Hematopoietic multipotent progenitor cell treated with erythropoietin and hydrocortisone succinate and interleukin-3 and kit ligand, for 8 days (in vitro differentiated cells): Measurements from ENCODE around the gene TNS1.

Experiments used
- DNase-seq: peaks from one replicate; pipeline ENCODE4 v3.0.0-alpha.2; 2015

TNS1 gene

DNA sequence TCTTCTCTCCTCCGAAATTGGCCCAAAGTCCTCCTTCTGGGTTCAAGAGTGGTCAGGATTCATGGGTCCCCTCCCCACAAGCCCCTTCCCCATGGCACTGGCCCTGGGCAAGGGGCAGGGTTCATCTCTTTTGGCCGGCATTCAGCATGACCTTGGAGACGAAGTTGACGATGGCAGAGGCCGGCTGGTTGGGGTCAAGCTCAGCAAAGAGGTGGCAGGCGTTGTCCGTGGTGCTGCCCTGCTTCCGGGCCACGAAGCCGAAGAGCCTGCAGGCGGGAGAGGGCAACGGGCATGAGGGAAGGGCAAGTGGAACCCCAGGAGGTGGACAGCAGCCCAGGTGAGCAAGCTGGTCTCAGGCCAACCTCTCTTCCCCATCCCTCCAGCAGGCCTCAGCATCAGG, 198.5 kb downstream of the TNS1 start:
- DNase-seq, result no peak

DNA sequence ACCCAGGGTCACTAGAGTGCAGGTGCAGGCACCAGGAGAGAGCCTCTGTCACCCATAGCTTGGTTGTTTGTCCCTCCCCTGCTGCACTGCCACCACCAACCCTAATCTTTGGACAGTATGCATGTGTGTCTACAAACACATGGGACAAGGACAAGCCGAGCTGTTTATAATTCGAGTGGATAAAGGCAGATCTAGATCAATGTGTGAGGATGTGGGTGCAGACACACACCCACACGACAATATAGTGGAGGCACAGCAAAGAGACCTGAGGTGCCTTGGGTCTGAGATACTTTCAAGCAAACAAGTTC, 199.2 kb downstream of the TNS1 start:
- no peak for DNase-seq

DNA sequence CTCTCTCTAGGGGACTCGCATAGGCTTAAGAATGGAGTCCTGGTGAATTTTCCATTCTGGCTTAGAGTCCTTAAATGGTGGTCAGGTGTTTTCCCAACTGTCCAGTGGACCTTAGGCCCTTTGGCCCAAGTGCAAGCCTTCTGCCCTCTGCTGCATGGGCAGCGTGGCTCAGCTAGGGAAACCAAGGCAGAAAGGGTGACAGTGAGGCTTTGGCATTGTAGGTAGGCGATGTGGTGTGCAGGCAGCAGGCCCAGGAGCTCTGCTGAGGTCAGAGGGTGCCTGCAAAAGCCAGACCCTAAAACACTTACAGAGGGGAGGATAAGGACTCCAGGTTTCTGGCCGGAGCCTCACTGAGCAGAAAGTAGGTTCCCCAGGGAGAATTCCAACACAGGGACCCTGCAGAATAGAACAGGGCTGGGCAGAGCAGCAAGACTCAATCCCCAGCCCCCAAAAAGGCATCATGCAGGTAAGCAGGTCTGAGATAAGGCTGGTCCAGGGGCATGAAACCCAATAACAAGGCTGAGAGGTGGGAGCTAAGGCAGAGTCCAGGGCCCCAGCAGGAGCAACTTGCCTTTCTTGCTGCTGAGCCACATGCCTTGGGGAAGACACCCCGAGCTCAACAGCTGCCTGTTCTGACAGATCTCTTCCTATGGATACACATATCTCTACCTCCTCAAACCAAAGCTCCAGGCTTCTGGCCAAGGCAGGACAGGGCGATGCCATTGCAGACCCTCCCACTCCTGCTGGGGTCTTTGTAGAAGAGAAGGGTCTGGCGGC, 199.7 kb downstream of the TNS1 start:
- DNase-seq, result no peak

GRCh38 chr2:217802266-217802665, 200.5 kb downstream of the TNS1 start:
- no peak for DNase-seq

DNA sequence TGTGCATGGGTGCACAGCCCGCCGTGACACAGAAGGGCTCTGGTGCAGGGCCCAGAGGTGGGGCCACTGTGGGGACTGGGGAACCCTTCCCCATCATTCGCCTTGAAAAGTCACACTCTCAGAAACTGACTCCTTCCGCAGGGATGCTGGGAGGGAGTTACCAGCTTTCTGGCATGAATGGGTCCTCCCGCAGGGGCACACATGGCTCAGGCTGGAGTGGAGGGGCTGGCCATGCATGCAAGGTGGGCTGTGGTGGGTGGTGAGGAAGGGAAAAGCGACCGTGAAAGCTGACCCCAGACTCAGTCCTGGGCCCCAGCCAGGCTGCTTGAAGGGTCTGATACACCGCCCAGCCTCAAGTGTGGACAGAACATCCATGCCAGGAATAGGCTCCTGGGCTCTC, 201.1 kb downstream of the TNS1 start:
- DNase-seq, result no peak

DNA sequence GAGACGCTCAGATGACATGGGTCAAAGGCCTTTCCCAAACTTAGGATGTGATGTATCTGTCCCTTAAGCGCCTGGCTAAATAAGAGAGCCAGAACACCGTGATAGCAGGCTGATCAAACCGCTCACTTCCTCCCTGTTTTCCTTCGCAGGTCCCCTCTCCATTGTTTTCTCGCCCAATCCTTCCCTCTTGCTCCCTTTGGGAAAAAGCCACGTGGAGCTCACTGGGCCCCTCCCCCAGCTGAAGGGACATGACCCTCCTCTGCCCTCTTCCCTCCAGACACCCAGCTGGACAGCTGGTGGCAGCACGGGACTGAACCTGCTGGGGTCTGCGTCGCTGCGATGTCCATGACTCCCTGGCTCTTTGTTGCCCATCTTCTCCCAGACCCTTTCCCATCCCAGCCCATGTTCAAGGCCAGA, 201.7 kb downstream of the TNS1 start:
- no peak for DNase-seq

GRCh38 chr2:217800433-217801114, 202.2 kb downstream of the TNS1 start:
- no peak for DNase-seq

GRCh38 chr2:217799563-217800432, 203.0 kb downstream of the TNS1 start:
- DNase-seq, result no peak

DNA sequence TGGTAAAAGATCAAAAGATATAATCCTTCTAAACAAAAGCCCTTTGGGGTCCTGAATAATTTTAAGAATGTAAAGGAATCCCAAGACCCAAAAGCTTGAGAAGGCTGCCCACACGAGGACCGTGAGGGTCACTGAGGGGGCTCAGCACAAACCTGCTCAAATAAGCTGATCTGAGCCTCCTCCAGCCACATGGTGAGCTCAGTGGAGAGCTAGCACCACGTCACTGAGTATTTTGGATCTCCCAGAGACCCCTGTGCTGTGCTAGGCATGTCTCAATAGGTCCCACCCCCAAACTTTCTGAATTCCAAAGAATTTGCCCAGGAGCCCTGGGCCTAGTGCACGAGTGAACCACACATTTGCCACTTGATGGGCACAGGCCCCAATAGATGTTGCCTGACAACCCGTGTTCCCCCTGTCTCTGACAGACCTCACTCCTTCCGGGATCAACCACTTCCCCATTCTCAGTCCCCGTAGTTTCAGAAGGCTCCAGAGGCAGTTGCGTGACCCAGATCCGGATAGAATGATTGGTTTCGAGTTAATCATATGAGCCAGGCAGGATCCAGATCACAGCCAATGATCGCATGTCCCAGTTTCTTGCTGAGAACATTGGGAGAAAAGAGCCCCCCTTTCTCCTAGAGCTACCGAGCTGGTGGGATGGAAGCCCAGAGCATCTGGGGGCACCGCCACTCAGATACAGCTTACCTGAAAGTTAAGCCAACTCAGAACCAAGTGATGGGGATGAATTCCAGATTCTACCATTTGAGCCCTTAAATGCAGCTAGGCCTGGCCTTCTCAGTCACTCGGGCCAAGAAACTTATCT, 203.8 kb downstream of the TNS1 start:
- DNase-seq, result peak; percentile 37

GRCh38 chr2:217798191-217798590, 204.6 kb downstream of the TNS1 start:
- DNase-seq, result no peak

DNA sequence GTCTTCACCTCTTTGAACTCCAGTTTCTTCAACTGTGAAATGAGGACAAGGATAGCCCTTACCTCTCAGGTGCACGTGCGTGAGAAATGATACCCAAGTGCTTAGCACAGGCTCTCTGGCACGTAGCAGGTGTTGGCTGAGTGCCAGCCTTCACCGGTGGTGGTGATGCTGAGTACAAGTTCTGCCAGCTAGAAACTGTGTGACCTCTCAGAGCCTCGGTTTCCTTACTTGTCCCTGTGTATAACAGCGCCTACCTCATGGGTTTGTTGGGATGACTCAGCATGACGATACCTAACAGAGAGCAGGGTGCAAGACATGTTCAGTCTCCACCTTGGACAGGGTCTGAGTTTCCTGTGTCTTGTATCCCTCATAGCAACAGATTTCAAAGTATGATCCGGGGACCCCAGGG, 205.1 kb downstream of the TNS1 start:
- DNase-seq, result peak; percentile 8

- no peak for DNase-seq
Measured at GRCh38 chr2:217797165-217797564, 205.6 kb downstream of the TNS1 start.

GRCh38 chr2:217795706-217796465, 206.9 kb downstream of the TNS1 start:
- no peak for DNase-seq

GRCh38 chr2:217795067-217795466, 207.7 kb downstream of the TNS1 start:
- DNase-seq, result no peak

DNA sequence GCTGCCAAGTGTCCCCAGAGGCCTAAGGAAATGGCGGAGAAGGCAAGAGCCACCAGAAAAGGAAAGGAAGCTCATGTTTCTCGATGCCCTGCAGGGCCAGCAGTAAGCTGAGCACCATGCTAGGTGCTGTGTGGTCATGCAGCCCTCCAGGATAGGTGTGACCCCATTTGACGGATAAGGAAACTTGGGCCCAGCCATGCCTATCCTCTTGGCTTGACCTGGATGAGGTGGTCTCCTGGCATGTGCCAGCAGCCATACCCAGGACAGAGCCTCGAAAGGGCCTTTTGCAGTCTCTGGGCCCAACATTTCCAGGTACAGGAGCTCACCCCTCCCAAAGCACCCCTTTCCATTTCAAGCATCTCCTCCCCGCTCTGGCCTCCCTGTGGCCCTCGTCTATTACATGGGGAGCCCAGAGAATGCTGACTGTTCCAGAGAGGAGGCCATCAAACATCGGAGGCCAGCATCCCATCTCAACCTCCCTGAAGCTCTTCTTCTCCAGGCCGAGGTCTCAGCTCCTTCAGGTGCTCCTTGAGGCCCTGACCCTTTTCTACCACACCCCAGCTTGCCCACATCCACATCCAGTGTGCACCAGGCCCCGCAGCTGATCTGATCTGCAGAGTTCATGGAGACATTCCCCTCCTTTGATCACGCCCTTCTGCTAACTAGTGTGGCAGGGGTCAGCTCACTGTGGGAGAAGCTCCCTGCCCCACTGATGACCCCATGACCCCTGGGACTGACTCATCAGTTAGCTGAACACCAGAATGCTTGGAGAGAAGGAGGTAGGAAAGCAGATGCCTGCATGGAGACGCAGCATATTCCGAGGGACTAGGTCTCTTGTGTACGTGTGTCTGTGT, 208.4 kb downstream of the TNS1 start:
- no peak for DNase-seq

GRCh38 chr2:217793566-217794132, 209.1 kb downstream of the TNS1 start:
- DNase-seq, result no peak

GRCh38 chr2:217792626-217793527, 209.9 kb downstream of the TNS1 start:
- DNase-seq, result no peak

DNA sequence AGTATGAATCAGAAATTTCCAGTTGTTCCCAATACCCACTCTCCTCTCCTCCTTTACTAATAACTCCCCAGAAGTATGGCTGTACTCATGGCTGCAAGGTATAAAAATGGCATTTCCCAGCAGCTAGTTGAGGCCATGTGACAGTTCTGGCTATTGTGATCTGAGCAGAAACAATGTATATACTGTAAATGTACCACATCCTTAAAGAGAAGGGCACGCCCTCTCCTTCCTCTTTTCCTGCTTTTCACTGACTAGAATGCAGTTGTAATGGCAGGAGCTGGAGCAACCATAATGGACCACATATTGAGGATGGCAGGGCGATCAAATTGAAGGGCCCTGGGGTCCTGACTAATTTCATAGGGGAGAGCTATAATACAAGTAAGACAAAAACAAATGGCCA, 211.2 kb downstream of the TNS1 start:
- DNase-seq, result no peak

GRCh38 chr2:217790681-217791392, 212.0 kb downstream of the TNS1 start:
- DNase-seq, result no peak
